H9 (cell line): Measurements from ENCODE around the gene KBTBD12. TPM values are rescaled to one million over a fixed set of nuclear protein-coding genes. Genes with fewer than 3 reads are reported as not detected.

ENCODE experiments used
- DNase-seq: peaks from one replicate; pipeline ENCODE4 v3.0.0-alpha.2; 2017
- H2AFZ ChIP-seq: one replicate; pipeline ENCODE4 v1.6.1; 2013; ENCODE audit warnings: mild to moderate bottlenecking, low read length, control low read depth, moderate library complexity
- H2AK5ac ChIP-seq: 2 replicates; pipeline ENCODE4 v1.6.1; 2013; ENCODE audit warnings: low read length, control low read depth, mixed read lengths; ENCODE audit not compliant: insufficient read length
- H2BK120ac ChIP-seq: one replicate; pipeline ENCODE4 v1.6.1; 2013; ENCODE audit warnings: low read depth, mild to moderate bottlenecking, low read length, control low read depth, inconsistent platforms; ENCODE audit not compliant: poor library complexity, severe bottlenecking
- H2BK12ac ChIP-seq: 2 replicates; pipeline ENCODE4 v1.6.1; 2013; ENCODE audit warnings: low read length, control low read depth, mixed read lengths, low read depth; ENCODE audit not compliant: insufficient read length
- H2BK15ac ChIP-seq: 2 replicates; pipeline ENCODE4 v1.6.1; 2013; ENCODE audit warnings: low read depth, low read length, control low read depth
- H2BK20ac ChIP-seq: one replicate; pipeline ENCODE4 v1.6.1; 2013; ENCODE audit warnings: low read depth, mild to moderate bottlenecking, low read length, control low read depth, inconsistent platforms; ENCODE audit not compliant: poor library complexity, severe bottlenecking
- H2BK5ac ChIP-seq: 2 replicates; pipeline ENCODE4 v1.6.1; 2013; ENCODE audit warnings: low read length, control low read depth, mixed read lengths; ENCODE audit not compliant: insufficient read length
- H3K14ac ChIP-seq: 2 replicates; pipeline ENCODE4 v1.6.1; 2013; ENCODE audit warnings: low read length, control low read depth; ENCODE audit not compliant: insufficient read depth
- H3K18ac ChIP-seq: 2 replicates; pipeline ENCODE4 v1.6.1; 2013; ENCODE audit warnings: low read depth, mild to moderate bottlenecking, mixed read lengths, low read length, control low read depth; ENCODE audit not compliant: insufficient read length
- H3K23ac ChIP-seq: 2 replicates; pipeline ENCODE4 v1.6.1; 2013; ENCODE audit warnings: low read length, control low read depth, mixed read lengths, low read depth; ENCODE audit not compliant: insufficient read length
- H3K23me2 ChIP-seq: 2 replicates; pipeline ENCODE4 v1.6.1; 2013; ENCODE audit warnings: low read depth, mild to moderate bottlenecking, mixed read lengths, low read length, control low read depth; ENCODE audit not compliant: insufficient read length, poor library complexity, severe bottlenecking
- H3K27ac ChIP-seq: 2 replicates; pipeline ENCODE4 v1.5.1; 2013; ENCODE audit warnings: low read length, control low read depth, mixed read lengths, low read depth; ENCODE audit not compliant: insufficient read length
- H3K27me3 ChIP-seq: 2 replicates; pipeline ENCODE4 v1.6.1; 2013; ENCODE audit warnings: low read length, control low read depth, inconsistent platforms; ENCODE audit not compliant: insufficient read depth
- H3K4ac ChIP-seq: 2 replicates; pipeline ENCODE4 v1.6.1; 2013; ENCODE audit warnings: low read depth, mild to moderate bottlenecking, control low read depth, inconsistent platforms, low read length, moderate library complexity
- H3K4me1 ChIP-seq: 2 replicates; pipeline ENCODE4 v1.6.1; 2013; ENCODE audit warnings: low read length, control low read depth, inconsistent platforms; ENCODE audit not compliant: insufficient read depth
- H3K4me2 ChIP-seq: 2 replicates; pipeline ENCODE4 v1.6.1; 2013; ENCODE audit warnings: low read length, control low read depth, mixed read lengths; ENCODE audit not compliant: insufficient read length, insufficient read depth
- H3K56ac ChIP-seq: 2 replicates; pipeline ENCODE4 v1.6.1; 2013; ENCODE audit warnings: low read depth, mild to moderate bottlenecking, mixed read lengths, low read length, control low read depth; ENCODE audit not compliant: insufficient read length
- H3K79me1 ChIP-seq: 2 replicates; pipeline ENCODE4 v1.6.1; 2013; ENCODE audit warnings: low read depth, mild to moderate bottlenecking, moderate library complexity, low read length, control low read depth, inconsistent platforms; ENCODE audit not compliant: insufficient read depth, poor library complexity, severe bottlenecking
- H3K79me2 ChIP-seq: 2 replicates; pipeline ENCODE4 v1.6.1; 2013; ENCODE audit warnings: low read length, control low read depth, inconsistent platforms; ENCODE audit not compliant: insufficient read depth
- H3K9ac ChIP-seq: 2 replicates; pipeline ENCODE4 v1.6.1; 2013; ENCODE audit warnings: low read length, control low read depth, mixed read lengths; ENCODE audit not compliant: insufficient read length; ENCODE audit errors: extremely low read depth
- H3K9me3 ChIP-seq: one replicate; pipeline ENCODE4 v1.6.1; 2013; ENCODE audit warnings: low read depth, low read length, inconsistent platforms; ENCODE audit not compliant: control insufficient read depth
- H3T11ph ChIP-seq: one replicate; pipeline ENCODE4 v1.6.1; 2013; ENCODE audit warnings: mild to moderate bottlenecking, low read length, control low read depth, inconsistent platforms
- H4K20me1 ChIP-seq: one replicate; pipeline ENCODE4 v1.6.1; 2013; ENCODE audit not compliant: control insufficient read depth, insufficient read length, insufficient read depth
- H4K5ac ChIP-seq: 2 replicates; pipeline ENCODE4 v1.6.1; 2013; ENCODE audit warnings: low read depth, mild to moderate bottlenecking, mixed read lengths, low read length, control low read depth; ENCODE audit not compliant: insufficient read length
- H4K8ac ChIP-seq: replicated peaks from 2 replicates; pipeline ENCODE4 v1.6.1; 2013; ENCODE audit warnings: low read length, control low read depth, mixed read lengths, low read depth; ENCODE audit not compliant: insufficient read length
- H4K91ac ChIP-seq: 2 replicates; pipeline ENCODE4 v1.6.1; 2013; ENCODE audit warnings: low read depth, mild to moderate bottlenecking, moderate library complexity, mixed read lengths, low read length, control low read depth; ENCODE audit not compliant: insufficient read length
- H3K27ac Mint-ChIP-seq, 3 experiments: 2 replicates in 2 of 3; 3 replicates in 1 of 3; pipeline ENCODE4 v1.8.0; 2020 to 2021; ENCODE audit warnings: mixed read lengths in 3 of 3, mild to moderate bottlenecking in 1 of 3, moderate library complexity in 1 of 3
- H3K27me3 Mint-ChIP-seq: 2 replicates; pipeline ENCODE4 v1.8.0; 2021; ENCODE audit warnings: low read depth, mild to moderate bottlenecking, moderate library complexity, mixed read lengths
- H3K36me3 Mint-ChIP-seq, 3 experiments: 2 replicates in 2 of 3; 3 replicates in 1 of 3; pipeline ENCODE4 v1.8.0; 2020 to 2021; ENCODE audit warnings: low read depth in 3 of 3, mixed read lengths in 3 of 3; ENCODE audit not compliant: insufficient read depth in 1 of 3
- H3K4me1 Mint-ChIP-seq, 2 experiments: 2 replicates each; pipeline ENCODE4 v1.8.0; 2020; ENCODE audit warnings: mixed read lengths in 2 of 2
- H3K4me3 Mint-ChIP-seq, 2 experiments: 2 replicates in 1 of 2; 3 replicates in 1 of 2; pipeline ENCODE4 v1.8.0; 2020 to 2021; ENCODE audit warnings: mild to moderate bottlenecking in 2 of 2, mixed read lengths in 2 of 2, moderate library complexity in 1 of 2
- H3K9me3 Mint-ChIP-seq, 2 experiments: 2 replicates in 1 of 2; 3 replicates in 1 of 2; pipeline ENCODE4 v1.8.0; 2020; ENCODE audit warnings: mild to moderate bottlenecking in 2 of 2, mixed read lengths in 2 of 2, moderate library complexity in 1 of 2
- CTCF ChIP-seq: fragments of 200-600 bp; sonication (generic); conservative IDR thresholded peaks from 3 replicates; pipeline ENCODE4 v1.8.0; 2021; ENCODE audit warnings: antibody characterized with exemption, mild to moderate bottlenecking
- WGBS: extraction: QIAGEN DNeasy Blood & Tissue Kit; methylation state at CpG from one replicate; pipeline ENCODE4 v1.1.7; 2013; ENCODE audit warnings: missing lambda C conversion rate, low lambda C conversion rate, mixed read lengths; ENCODE audit not compliant: insufficient read length; ENCODE audit errors: extremely low coverage; 5-methylcytosine and 5-hydroxymethylcytosine counted together
- total RNA-seq: library from RNA; stranded (reverse); gene quantifications from 2 replicates; pipeline ENCODE4 v1.2.1, GENCODE V29; 2021

KBTBD12 gene
- total RNA-seq, 1 experiment from 2014 or later = not detected

- Histone ChIP-seq H4K5ac (no peak overlapping the region), H3K27ac (no peak overlapping the region), H3K23me2 (no peaks in the 10 kb centered on the region), H3K18ac (no peak overlapping the region), H4K8ac (no peak overlapping the region), H2BK20ac (no peak overlapping the region), H3K23ac (no peak overlapping the region), H2BK15ac (no peak overlapping the region), H3K4me1 (no peaks in the 10 kb centered on the region), H3K9ac (no peak overlapping the region), H2BK120ac (no peak overlapping the region), H4K91ac (no peak overlapping the region), H3K4ac (no peak overlapping the region), H3T11ph (no peak overlapping the region), H2AK5ac (no peak overlapping the region), H2AFZ (no peak overlapping the region), H3K27me3 (no peaks in the 10 kb centered on the region), H3K9me3 (no peaks in the 10 kb centered on the region), H2BK5ac (no peak overlapping the region), H2BK12ac (no peak overlapping the region), H3K79me1 (no peaks in the 10 kb centered on the region), H4K20me1 (no peaks in the 10 kb centered on the region), H3K14ac (no peak overlapping the region), H3K4me2 (no peak overlapping the region), H3K56ac (no peak overlapping the region), H3K79me2 (no peaks in the 10 kb centered on the region)
- WGBS = no CpG with 5 or more reads among the region's 6 CpGs
- TF ChIP-seq CTCF = no peak
- Mint-ChIP-seq H3K27ac (no peak overlapping the region), H3K4me1 (peaks cover 2 to 7% of the 10 kb centered on the region in 2 experiments; a peak in 3 of 4 replicates), H3K9me3 (no peaks in the 10 kb centered on the region; a peak in 1 of 5 replicates), H3K4me3 (no peak overlapping the region), H3K27me3 (peaks cover 3% of the 10 kb centered on the region), H3K36me3 (no peaks in the 10 kb centered on the region)
- peak; percentile 45 for DNase-seq
Measured at GRCh38 chr3:127899200-127899599, 15.8 kb upstream of the KBTBD12 start.
